GM19438 (cell line): ENCODE measurements around the gene PMPCA.

ENCODE experiments used
- ATAC-seq: cut with Tn5 transposase; IDR thresholded peaks from one replicate; pipeline ENCODE4 v1.9.1; 2021; ENCODE audit warnings: low read depth; ENCODE audit not compliant: unreplicated experiment

Gene PMPCA

DNA sequence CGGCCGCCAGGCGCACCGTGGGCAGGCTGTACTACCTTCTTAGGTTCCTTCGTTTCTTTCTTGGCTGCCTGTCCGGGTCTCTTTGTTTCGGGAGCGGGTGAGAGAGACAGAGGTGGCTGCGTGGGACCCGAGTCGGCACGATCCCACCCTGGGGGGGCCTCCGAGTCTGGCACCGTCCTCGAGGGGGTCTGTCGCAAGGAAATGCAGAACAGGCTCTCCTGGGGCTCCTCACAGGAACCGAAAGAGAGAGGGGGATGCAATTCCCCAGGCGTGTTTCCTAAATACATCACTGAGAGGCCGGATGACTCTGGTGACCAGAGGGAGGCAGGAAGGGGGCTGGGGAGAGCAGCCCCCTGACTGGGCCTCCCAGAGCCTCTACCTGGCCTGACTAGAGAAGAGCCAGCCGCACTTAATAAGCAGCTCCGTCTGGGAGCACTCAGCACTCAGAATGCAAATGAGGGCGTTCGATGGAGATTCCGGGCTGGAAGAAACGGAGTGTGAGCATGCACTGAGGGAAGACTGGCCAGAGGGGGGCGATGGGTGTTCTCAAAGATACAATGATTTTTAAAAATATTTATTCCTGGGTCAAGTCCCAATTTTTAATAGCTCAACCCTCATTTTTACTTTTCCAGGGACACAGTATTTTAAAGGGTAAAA is 40.9 kb downstream of the PMPCA start:
- no peak for ATAC-seq

DNA sequence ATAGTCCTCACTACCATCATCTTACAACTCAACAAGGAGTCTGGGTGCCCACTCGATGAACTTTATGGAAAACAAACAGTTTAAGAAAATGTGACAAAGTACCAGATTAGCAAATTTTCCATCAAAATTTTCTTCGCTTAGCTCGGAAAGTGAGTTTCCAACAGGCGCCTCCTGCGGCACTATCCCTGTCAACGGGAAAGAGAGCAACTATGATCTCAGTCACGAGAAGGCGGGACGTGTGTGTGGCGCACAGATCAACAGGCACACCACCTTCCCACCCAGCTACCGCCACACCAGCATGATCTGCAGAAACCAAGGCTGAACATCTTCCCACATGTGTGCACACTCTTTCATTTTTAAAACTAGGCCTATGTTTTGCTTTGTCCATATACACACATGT is 42.9 kb downstream of the PMPCA start:
- no peak for ATAC-seq

DNA sequence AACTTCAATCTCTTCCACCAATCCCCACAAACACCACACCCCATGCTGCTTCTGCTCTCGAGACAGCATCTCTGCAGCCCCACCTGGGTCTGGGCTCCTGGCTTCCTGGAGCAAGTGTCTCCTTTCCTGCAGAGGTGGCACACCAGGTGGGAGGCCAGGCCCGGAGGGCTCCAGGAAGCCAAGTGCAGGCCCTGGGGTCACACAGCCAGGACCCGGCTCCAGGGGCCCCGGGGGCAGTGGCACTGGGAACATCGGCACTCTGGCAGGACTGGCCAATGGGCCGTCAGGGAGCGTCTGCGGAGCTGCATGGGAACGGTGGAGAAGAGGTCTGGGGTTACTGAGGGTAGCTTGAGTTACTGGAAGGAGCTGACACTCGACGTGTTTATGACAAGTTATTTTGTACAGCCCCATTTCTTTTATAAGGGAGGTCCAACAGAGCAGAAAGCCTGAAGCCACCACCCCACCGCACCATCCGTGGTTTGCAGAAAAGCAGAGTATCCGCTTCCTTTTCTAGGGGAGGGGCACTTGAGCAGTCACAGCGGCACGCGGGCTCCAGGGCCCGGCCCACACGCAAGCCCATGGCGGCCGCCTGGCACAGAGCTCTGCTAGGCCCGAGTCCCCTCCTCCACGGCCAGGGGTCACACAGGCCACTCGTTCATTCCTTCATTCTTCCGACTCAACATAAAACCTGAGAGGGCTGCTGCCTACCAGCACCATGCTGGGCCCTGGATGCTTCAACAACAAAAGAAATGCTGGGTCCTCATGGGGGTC is 43.8 kb downstream of the PMPCA start:
- no peak for ATAC-seq

DNA sequence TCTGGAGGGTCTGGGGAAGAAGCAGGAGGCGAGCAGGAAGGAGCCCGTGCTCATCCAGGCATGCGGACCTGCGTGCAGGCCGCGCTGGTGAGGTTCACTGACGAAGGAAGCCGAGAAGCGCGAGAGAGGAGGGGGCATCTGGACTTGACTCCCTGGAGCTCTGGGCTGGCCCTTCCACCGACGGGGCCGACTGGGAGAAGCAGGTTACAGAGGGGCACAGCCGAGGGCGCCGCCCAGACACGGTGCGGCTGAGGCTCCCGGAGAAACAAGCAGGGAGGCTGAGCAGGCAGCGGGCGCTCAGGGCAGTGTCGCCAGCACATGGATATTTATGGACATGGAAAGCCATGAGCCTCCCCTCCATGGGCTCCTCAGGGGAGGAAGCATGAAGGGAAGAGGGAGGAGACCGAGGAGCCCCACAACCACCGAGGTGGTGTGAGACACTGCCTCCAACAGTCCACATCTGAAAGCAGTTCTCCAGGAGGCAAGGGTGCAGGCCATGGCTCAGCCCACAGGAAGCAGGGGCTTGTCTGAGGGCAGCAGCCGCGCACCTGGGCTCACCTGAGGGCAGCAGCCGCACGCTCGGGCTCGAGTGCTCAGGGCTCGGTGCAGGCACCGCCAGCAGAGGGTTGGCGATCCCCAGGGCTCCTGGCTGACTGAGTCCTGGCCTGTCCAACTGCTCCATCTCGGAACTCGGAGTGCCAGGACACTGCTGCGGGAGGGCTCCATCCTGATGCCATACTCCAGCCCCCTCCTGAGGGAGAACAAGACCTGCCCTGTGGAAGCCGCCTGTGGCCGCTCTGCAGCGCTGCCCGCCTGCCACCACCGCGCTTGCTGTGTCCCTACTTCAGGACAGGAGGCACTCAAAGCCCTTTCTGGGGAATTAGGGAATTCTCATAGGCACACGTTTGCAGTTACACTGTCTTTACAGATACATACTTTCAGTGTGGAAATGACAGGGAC is 44.9 kb downstream of the PMPCA start:
- no peak for ATAC-seq

DNA sequence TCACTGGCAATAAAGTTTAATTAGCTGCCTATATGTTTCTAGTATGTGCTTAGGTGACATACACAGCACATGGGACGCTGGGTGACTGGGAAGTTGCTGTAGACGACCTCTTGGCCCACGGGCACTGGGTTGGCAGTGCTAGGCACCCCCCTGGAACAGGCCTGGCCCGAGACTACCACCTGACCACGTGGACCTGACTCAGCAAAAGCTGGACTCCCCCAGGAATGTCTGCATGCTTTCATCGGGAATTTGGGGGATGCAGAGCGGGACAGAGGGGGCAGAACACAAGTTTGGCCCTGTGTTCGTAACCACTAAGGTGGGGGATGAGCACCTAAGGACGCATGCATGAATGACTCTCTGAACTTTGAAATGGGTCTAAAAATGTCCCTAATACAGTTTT is 45.8 kb downstream of the PMPCA start:
- ATAC-seq = no peak

DNA sequence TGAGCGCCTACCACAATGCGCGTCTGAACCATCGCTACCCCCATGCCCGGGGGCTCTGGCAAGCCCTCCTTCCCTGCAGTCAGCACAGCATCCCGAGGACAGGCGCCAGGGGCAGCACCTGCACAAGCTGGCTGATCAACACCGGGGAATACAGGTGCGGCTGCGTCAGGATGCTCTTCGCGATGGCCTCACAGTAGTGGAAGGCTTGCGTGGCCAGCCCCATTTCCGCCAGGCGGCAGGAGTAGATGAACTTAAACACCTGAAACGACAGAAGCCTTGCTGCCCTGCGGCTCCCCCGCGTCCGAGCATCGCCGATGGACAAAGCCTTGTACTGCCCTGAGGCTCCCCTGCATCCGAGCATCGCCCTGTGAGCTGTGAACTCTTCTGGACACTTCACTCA is 46.9 kb downstream of the PMPCA start:
- no peak for ATAC-seq

DNA sequence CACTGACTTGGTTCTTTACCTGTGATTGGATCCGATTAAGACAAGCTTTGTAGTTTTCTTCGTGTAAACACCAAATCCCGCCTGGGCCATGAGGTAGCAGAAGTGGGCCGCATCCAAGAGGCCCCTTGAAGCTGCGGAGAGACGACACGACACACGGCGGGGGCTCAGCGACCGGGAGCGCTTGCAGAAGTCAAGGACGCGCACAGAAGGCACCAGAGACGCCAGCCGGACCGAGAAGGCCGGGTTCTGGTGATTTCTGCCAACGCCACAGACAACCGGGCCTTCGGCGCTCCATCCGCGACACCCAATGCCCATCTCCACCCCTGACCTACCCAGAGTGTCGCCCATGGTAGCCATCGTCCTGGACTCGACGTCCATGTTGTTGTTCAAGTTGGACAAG is 49.0 kb downstream of the PMPCA start:
- ATAC-seq = no peak

DNA sequence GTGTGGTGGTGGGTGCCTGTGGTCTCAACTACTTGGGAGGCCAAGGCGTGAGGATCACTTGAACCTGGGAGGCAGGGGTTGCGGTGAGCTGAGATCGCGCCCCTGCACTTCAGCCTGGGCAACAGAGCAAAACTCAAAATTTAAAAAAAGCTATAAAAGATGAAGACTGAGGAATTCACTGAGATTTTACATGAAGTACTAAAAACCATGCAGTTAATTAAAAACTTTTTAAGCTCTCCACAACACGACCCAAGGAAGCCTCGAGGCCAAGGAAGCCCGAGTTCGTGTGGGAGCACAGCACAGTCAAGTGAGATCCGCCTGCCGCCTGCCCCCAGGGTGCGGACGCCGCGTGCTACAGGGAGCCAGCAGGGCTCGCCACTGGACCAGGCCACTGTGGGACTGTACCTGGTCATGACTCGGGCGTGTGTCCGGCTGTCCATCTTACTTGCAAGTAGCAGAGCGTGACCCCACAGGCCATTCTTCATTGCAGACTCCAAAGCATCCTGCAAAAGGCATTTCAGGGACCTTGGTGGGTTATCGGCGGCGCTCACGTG is 50.4 kb downstream of the PMPCA start:
- no peak for ATAC-seq

DNA sequence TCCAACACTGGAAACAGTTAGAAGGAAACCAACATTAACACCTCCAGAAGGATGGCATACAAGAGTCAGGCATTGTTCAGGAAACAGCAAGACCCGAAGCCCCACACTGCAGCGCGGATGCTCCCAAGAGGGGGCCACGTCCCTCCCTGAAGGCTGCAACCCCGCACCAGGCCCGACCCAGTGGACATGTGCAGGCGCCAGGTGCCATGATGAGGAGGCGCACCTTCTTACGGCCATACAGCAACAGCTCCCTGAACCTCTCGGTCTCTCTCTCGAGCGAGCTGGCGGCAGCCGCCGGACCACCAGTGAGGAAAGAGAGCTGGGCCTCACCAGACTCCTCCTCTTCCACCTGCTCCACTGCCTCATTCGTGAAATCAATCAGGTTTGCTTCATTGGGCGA is 52.2 kb downstream of the PMPCA start:
- ATAC-seq = no peak

DNA sequence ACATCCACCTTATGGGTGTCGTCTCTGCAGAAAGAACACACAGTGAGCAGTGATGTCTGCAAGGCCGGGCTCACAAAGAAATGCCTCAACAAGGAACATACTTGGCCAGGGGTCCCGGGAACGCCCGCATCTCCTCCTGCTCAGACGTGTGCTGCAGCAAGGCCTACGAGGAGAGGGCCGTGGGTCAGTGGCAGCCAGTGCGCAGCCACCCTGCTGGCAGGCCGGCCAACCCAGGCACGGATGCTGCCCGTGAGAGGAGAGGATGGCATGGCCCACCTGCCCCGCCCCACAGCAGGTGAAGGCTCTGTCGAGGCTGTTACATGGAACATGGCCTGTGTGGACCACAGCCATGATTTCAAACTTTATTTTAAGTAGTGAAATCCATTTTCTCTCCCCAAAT is 53.1 kb downstream of the PMPCA start:
- no peak for ATAC-seq

DNA sequence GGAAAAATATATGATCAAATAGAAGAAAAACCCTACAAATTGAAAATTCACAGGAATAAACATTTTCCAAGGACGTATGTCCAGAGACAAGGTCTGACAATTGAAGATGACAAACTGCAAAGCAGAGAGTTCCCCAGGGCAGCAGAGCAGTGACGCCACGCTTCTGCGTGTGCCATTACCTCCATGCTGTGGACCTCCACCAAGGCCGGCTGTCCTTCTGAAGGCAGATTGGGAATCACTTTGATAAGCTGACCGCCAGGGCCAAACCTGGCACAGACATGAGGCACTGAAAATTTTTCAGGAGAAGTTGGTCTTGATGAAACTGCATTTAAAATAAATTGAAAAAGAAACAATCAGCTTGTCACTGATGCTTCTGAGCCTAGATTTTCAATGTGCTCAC is 53.8 kb downstream of the PMPCA start:
- ATAC-seq = no peak

DNA sequence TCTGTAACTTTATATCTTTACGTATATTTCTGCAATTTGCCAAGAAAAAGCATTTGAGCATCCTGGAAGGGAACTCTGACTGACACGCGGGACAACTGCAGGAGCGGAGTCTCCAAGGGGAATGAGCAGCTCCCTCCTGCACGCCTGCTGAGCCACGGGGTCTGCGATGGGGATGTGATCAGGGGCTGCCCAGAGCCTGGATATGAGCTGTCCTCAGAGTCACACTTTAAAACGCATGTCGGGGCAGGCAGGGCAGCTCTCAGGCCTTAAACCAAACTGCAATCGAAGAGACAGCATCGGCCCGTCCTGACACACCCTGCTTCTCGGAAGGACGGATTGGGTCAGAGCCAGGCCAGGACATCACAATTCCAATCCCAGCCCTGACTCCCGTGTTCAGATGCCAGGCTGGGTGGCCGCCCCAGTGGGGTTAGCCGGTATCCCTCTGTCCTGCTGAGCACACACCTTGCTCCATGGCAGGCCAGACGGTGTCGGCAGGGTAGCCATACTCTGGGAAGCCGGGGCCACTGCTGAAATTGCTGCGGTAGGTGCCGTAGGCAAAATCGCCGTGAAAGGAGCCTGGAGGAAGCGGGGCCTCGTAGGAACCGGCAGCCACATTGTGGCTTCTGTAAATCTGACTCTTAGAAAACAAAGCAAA is 55.2 kb downstream of the PMPCA start:
- ATAC-seq = no peak

DNA sequence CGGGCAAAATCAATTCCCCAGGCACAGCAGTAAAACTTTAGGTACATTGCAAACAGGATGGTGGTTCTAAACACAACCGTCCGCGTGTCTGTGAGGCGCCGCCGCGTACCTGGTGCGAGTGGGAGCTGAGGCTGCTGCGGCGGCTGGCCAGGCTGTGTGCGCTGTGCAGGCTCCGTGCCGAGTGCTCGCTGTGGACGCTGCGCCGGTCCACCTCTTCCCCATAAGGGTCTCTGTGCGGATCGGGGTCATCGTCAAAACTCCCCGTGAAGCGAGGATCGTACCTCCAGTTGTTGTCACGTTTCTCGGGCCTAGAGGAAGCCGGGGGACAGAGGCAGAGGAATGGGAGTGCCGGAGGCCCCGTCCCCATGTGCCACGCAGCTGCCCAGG is 55.7 kb downstream of the PMPCA start:
- ATAC-seq = no peak

DNA sequence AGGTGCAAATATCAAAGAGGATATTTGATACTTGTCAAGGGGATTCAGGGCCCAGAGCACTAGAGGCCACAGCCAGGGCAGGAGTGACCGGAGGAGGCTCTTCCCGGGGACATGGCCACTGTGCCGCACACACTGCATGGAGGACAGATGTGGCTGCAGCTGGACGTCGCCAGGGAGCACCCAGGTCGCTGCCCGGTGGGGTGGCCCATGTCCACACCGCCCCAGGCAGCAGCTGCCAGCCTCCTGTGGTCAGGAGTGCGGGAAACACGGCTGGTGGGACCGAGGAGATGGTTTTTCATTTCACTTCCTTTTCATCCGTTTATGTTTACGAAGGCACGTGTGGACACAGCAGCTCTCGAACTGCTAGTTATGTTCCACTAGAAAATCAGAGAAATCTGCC is 57.3 kb downstream of the PMPCA start:
- ATAC-seq = no peak

DNA sequence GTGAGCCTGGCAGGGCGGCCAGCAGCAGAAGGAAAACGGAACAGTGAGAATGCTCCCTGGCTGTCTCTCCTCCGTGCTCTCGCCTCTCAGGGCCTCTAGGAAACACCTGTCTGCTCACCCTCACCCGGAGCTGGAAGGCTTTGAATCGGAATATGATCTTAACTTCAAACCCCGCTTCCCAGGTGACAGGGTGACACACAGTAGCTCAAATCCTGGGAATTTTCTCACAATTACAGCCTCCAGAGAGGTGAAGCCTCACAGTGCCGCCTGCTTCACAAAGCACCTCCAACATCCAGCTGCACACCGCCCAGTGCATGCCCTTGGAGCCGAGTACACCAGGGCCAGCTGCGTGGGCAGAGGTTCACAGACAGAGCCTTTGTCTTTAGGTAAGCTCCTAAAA is 59.9 kb downstream of the PMPCA start:
- ATAC-seq = no peak

DNA sequence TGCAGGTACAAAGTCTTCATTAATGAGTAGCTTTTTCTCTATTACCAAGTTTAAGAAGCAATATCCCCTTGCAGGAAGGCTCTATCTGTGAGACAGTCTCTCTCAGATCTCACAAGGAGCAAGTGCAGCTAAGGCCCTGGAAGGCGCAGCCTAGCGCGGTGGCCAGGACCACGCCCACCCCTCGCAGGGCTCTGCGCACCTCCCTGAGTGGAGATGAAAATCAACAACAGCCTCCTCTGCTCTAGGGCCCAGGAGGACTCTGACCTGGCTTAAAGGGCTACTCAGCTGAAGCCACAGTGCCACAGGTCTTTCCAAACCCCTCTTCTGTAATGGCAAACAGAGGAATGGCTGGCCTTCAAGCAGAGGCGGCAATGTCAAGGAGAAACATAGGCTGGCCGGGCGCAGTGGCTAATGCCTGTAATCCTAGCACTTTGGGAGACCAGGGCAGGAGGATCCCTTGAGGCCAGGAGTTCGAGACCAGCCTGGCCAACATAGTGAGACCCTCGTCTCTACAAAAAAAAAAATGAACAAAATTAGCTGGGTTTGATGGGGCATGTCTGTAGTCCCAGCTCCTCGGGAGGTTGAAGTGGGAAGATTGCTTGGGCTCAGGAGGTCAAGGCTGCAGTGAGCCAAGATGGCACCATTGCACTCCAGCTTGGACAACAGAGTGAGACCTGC is 60.5 kb downstream of the PMPCA start:
- ATAC-seq = no peak

DNA sequence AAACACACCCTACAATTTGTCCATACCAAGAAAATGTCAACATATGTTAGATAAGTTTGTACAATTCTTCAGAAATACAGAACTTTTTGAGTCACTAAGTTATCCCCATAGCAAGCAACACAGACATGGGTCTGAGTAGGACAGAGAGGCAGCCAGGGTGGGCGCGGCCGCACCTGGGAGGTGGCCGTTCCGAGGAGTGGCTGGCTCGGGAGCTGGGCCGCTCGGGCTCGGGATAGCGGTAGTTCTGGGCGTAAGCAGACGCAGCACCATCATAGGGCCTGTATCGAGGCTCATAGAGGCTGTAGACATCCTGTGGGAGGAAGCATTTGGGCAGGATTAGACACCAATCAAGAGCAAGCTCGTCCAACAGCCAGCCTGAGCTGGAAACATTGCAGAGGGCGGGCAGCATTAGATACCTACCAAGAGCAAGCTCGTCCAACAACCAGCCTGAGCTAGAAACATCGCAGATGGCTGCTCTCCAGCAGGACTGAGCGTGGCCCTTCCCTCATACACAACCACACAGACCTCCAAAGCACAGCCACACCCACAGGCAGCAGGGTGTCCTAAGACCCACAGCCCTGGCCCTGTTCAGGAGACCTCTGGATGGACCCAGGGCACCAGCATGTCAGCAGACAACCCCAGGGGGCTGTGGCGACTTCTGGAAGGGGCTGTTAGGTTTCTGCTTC is 61.5 kb downstream of the PMPCA start:
- ATAC-seq = no peak

DNA sequence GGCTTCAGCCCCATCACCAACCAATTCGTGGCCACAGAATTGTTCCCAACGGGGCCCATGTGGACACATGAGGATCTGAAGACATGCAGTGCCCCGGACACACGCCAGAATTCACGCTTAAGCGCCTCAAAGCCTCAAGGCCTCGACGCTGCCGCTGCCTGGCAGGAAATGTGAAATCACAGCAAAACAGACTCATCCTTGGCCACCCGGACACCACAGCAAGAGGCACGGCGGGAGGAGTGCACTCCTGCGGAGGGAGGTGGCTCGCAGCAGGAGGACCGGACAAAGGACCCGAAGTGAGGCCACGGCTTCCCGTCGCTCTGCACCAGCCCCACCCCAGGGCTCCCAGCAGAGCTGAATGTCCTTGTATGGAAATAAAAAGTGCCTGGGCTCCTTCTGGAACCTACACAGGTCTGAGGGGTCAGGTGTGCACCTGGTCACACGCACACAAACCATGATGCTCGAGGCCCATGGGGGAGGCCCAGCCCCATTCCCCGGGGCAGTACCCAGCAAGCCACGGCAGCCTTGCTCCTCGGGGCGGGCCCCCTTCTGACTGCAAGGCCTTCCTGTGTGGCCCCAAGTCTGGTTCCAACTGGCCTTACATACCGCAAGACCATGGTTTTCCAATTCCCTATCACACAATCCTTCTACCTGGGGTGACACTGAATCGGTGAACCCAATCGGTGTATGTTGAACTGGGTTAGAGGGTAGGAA is 62.3 kb downstream of the PMPCA start:
- ATAC-seq = no peak

DNA sequence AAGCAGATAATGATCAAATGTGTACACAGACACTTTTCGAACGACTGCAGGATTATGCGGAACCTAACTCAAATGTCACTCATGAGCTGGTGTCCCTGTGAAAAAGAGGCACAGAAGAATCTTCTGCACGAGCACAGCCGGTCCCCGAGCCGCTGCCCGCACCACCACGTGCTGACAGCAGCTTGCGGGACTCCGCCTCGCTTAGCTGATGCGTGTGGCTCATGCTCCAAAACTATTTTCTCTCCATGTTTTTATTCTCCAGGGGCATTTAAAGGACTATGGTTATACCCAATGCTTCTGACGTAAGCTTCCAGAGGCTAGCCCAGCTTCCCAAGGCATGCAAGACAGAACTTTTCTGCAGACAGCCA is 62.9 kb downstream of the PMPCA start:
- no peak for ATAC-seq
